KMS-11 (cell line): ENCODE results near the gene CFAP52.
"Not testable (repeated sequence)": the region's sequence is repeated elsewhere in the genome, so short reads cannot be mapped to it uniquely, and the experiment has no call there.

Experiments used
- H2AFZ ChIP-seq: fragments of 200-600 bp; sonication (generic); 2 replicates; pipeline ENCODE4 v1.6.1; 2016; ENCODE audit warnings: antibody characterized with exemption, mixed run types, low read depth
- H3K27ac ChIP-seq: fragments of 200-600 bp; sonication (generic); 2 replicates; pipeline ENCODE4 v1.6.1; 2016; ENCODE audit warnings: mild to moderate bottlenecking, mixed run types
- H3K27me3 ChIP-seq: fragments of 200-600 bp; sonication (generic); 2 replicates; pipeline ENCODE4 v1.6.1; 2017; ENCODE audit warnings: mild to moderate bottlenecking, low read depth, mixed run types, moderate library complexity; ENCODE audit not compliant: insufficient read depth
- H3K36me3 ChIP-seq: fragments of 200-600 bp; sonication (generic); 2 replicates; pipeline ENCODE4 v1.6.1; 2017; ENCODE audit warnings: mild to moderate bottlenecking, mixed run types; ENCODE audit not compliant: insufficient read depth
- H3K4me1 ChIP-seq: fragments of 200-600 bp; sonication (generic); 2 replicates; pipeline ENCODE4 v1.6.1; 2016; ENCODE audit warnings: mild to moderate bottlenecking, low read depth, mixed run types; ENCODE audit not compliant: poor library complexity, severe bottlenecking
- H3K4me2 ChIP-seq: fragments of 200-600 bp; sonication (generic); 2 replicates; pipeline ENCODE4 v1.7.0; 2016; ENCODE audit warnings: mild to moderate bottlenecking, mixed run types
- H3K4me3 ChIP-seq: fragments of 200-600 bp; sonication (generic); IDR thresholded peaks from 2 replicates; pipeline ENCODE4 v1.6.1; 2017; ENCODE audit warnings: low read depth, low read length, mixed read lengths; ENCODE audit not compliant: insufficient read depth
- H3K79me2 ChIP-seq: fragments of 200-600 bp; sonication (generic); 2 replicates; pipeline ENCODE4 v1.6.1; 2016; ENCODE audit warnings: low read depth, mixed run types; ENCODE audit not compliant: insufficient read depth
- H3K9ac ChIP-seq: fragments of 200-600 bp; sonication (generic); 2 replicates; pipeline ENCODE4 v1.6.1; 2016; ENCODE audit warnings: mild to moderate bottlenecking, mixed run types
- H4K20me1 ChIP-seq: fragments of 200-600 bp; sonication (generic); 2 replicates; pipeline ENCODE4 v1.6.1; 2016; ENCODE audit warnings: mild to moderate bottlenecking, mixed run types; ENCODE audit not compliant: insufficient read depth
- TF ChIP-seq, protein P1 (sequence below): fragments of 200-600 bp; sonication (generic); conservative IDR thresholded peaks from 2 replicates; pipeline ENCODE4 v1.6.1; 2017; ENCODE audit warnings: low read depth, mild to moderate bottlenecking, antibody characterized with exemption, low read length, moderate library complexity, mixed read lengths

CFAP52 gene

DNA sequence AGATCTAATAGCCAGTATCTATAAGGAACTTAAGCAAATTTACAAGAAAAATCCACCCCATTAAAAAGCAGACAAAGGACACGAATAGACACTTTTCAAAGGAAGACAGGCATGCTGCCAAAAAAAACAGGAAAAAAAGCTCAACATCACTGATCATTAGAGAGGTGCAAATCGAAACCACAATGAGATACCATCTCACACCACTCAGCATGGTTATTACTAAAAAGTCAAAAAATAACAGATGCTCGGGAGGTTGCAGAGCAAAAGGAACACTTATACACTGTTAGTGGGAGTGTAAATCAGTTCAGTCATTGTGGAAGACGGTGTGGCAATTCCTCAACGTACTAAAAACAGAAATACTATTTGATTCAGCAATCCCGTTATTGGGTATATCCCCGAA is 10.4 kb upstream of the CFAP52 start:
- Histone ChIP-seq H3K27me3 (no peaks in the 10 kb centered on the region), H3K4me1 (no peaks in the 10 kb centered on the region), H3K4me3 (no peak overlapping the region), H3K4me2 (no peak overlapping the region), H3K27ac (no peak overlapping the region), H3K79me2 (no peaks in the 10 kb centered on the region), H4K20me1 (no peaks in the 10 kb centered on the region), H2AFZ (no peak overlapping the region), H3K36me3 (no peaks in the 10 kb centered on the region), H3K9ac (no peak overlapping the region)
- TF ChIP-seq, protein P1, sequence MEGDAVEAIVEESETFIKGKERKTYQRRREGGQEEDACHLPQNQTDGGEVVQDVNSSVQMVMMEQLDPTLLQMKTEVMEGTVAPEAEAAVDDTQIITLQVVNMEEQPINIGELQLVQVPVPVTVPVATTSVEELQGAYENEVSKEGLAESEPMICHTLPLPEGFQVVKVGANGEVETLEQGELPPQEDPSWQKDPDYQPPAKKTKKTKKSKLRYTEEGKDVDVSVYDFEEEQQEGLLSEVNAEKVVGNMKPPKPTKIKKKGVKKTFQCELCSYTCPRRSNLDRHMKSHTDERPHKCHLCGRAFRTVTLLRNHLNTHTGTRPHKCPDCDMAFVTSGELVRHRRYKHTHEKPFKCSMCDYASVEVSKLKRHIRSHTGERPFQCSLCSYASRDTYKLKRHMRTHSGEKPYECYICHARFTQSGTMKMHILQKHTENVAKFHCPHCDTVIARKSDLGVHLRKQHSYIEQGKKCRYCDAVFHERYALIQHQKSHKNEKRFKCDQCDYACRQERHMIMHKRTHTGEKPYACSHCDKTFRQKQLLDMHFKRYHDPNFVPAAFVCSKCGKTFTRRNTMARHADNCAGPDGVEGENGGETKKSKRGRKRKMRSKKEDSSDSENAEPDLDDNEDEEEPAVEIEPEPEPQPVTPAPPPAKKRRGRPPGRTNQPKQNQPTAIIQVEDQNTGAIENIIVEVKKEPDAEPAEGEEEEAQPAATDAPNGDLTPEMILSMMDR: no peak

DNA sequence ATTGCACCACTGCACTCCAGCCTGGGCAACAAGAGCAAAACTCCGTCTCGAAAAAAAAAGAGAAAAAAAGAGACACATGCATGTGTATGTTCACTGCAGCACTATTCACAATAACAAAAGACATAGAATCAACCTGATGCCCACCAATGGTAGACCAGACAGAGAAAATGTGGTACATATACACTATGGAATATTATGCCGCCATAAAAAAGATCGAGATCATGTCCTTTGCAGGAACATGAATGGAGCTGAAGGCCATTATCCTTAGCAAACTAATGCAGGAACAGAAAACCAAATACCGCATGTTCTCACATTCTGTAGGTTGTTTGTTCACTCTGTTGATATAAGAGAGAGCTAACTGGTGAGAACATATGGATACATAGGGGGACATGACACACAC is 9.7 kb upstream of the CFAP52 start:
- not testable (repeated sequence) for H3K27me3 ChIP-seq, H4K20me1 ChIP-seq, H2AFZ ChIP-seq, H3K27ac ChIP-seq, H3K36me3 ChIP-seq, H3K4me2 ChIP-seq, H3K4me3 ChIP-seq, H3K79me2 ChIP-seq, H3K4me1 ChIP-seq, H3K9ac ChIP-seq

DNA sequence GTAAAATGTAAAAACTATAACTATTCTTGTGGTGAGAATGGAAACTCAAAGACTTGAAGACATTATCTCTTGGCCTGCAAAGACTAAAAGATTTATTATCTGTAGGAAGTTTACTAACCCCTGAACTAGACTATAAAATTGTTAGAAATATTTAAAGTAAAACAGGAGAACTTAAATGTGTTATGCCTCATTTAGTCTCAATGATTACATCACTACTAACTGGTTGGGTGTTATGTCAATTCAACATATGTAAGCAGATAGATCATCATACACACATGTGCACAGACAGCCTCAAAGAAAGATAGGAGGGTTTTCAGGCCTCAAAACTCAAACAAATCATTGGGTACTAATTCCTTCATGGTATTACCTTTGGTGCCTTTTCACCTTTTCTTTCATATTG is 8.4 kb upstream of the CFAP52 start:
- Histone ChIP-seq H2AFZ (no peak overlapping the region), H3K27ac (no peak overlapping the region), H4K20me1 (no peaks in the 10 kb centered on the region), H3K36me3 (no peaks in the 10 kb centered on the region), H3K27me3 (no peaks in the 10 kb centered on the region), H3K4me2 (no peak overlapping the region), H3K4me1 (no peaks in the 10 kb centered on the region), H3K4me3 (no peak overlapping the region), H3K9ac (no peak overlapping the region), H3K79me2 (no peaks in the 10 kb centered on the region)
- TF ChIP-seq, protein P1: no peak

DNA sequence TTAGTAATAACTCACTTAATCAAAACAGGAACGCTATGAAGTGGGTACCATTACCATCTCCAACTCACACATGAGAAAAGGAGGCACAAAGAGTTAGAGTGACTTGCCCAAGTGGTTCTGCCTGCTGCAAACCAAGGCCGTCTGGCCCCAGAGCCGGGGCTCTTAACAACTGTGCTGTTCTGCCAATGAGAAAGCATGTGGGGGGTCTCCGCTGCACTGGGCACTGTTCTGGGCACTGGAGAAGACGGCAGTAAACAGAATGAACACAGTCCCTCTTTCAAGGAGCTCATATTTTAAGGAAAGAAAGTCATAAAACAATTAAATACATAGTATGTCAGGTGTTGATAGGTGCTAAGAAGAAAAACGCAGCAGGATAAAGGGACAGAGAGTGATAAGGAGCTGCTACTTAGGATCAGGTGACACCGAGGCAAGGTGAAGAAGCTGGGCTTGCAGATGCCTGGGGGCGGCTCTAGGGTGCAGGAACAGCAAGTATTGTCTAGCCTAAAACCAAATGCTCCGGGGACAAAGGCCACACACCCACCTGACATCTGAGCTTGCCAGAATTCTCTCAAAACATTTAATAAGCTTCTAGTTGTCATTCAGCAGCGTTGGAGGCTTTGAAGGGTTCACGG is 7.4 kb upstream of the CFAP52 start:
- Histone ChIP-seq H3K4me3 (no peak overlapping the region), H2AFZ (no peak overlapping the region), H3K27me3 (no peaks in the 10 kb centered on the region), H3K27ac (no peak overlapping the region), H3K9ac (no peak overlapping the region), H3K4me1 (no peaks in the 10 kb centered on the region), H3K79me2 (no peaks in the 10 kb centered on the region), H4K20me1 (no peaks in the 10 kb centered on the region), H3K4me2 (no peak overlapping the region), H3K36me3 (no peaks in the 10 kb centered on the region)
- TF ChIP-seq, protein P1: no peak

DNA sequence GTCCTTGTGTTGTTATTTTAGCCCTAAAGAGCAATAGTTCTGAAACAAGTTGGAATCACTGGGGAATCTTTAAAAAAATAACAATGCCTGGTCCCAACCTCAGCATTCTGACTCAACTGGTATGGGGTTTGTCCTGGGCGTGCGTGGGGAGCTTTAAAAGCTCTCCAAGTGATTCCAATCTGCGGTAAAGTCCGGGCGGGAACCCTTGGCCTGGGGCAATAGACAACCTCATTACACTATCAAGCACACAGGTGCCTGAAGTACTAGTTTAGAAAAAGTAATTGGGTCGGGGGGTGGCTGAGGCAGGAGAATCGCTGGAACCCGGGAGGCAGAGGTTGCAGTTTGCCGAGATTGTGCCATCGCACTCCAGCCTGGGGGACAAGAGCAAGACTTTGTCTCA is 5.2 kb upstream of the CFAP52 start:
- TF ChIP-seq, protein P1: no peak
- no peaks in the 10 kb centered on the region for H3K36me3 ChIP-seq
- H3K4me3 ChIP-seq: no peak overlapping the region
- no peak overlapping the region for H3K9ac ChIP-seq
- H2AFZ ChIP-seq: no peak overlapping the region
- no peaks in the 10 kb centered on the region for H3K4me1 ChIP-seq
- no peaks in the 10 kb centered on the region for H3K27me3 ChIP-seq
- H3K4me2 ChIP-seq: no peak overlapping the region
- H3K79me2 ChIP-seq: no peaks in the 10 kb centered on the region
- H4K20me1 ChIP-seq: no peaks in the 10 kb centered on the region
- H3K27ac ChIP-seq: no peak overlapping the region
